ENCODE data around the gene ACADVL.

DNA sequence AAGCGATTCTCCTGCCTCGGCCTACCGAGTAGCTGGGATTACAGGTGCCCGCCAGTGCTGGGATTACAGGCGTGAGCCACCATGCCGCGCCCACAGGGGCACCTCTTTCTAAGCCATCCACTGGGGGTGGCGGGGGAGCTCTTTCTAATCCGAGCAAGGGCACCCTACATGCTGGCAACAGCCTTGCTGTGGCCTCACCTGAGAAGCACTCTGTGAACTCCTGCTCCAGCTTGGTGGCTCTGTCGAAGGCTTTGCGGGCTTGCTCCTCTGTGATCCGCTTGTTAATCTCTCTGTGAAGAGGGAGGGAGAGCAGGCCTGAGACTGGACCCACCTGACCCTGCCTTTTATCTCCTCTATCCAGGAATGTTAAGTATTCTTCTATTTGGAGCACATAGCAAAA is 28.7 kb upstream of the ACADVL start:
- TF ChIP-seq, protein P1, sequence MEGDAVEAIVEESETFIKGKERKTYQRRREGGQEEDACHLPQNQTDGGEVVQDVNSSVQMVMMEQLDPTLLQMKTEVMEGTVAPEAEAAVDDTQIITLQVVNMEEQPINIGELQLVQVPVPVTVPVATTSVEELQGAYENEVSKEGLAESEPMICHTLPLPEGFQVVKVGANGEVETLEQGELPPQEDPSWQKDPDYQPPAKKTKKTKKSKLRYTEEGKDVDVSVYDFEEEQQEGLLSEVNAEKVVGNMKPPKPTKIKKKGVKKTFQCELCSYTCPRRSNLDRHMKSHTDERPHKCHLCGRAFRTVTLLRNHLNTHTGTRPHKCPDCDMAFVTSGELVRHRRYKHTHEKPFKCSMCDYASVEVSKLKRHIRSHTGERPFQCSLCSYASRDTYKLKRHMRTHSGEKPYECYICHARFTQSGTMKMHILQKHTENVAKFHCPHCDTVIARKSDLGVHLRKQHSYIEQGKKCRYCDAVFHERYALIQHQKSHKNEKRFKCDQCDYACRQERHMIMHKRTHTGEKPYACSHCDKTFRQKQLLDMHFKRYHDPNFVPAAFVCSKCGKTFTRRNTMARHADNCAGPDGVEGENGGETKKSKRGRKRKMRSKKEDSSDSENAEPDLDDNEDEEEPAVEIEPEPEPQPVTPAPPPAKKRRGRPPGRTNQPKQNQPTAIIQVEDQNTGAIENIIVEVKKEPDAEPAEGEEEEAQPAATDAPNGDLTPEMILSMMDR (IDR thresholded peaks at IDR 0.05) = no peak
- TF ChIP-seq EP300 (IDR thresholded peaks at IDR 0.05) = no peak
